HG02852 (cell line): Measurements from ENCODE around the gene PCSK4.
"Not testable (repeated sequence)": the region's sequence is repeated elsewhere in the genome, so short reads cannot be mapped to it uniquely, and the experiment has no call there.

ENCODE experiments used
- ATAC-seq: cut with Tn5 transposase; IDR thresholded peaks from one replicate; pipeline ENCODE4 v1.9.1; 2021; ENCODE audit warnings: mild to moderate bottlenecking, moderate library complexity; ENCODE audit not compliant: unreplicated experiment

Gene PCSK4

GRCh38 chr19:1489463-1490310, 463 bp downstream of the PCSK4 start:
- no peak for ATAC-seq

DNA sequence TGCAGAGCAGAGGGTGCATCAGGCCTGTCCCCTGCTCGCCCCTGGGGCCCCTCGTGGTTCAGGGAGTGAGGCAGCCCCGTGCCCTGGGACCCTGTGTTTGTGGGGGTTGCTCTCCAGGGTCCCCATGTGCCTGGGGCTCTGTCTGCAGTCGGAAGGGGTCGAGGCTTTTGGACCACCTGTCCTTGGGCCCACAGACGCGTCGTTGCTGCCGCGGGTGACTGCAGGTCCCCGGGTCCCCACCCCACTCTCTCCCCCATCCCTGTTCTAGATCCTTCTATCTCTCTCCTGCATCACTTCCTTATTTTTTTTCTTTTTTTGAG, 1.9 kb downstream of the PCSK4 start:
- ATAC-seq, result no peak

DNA sequence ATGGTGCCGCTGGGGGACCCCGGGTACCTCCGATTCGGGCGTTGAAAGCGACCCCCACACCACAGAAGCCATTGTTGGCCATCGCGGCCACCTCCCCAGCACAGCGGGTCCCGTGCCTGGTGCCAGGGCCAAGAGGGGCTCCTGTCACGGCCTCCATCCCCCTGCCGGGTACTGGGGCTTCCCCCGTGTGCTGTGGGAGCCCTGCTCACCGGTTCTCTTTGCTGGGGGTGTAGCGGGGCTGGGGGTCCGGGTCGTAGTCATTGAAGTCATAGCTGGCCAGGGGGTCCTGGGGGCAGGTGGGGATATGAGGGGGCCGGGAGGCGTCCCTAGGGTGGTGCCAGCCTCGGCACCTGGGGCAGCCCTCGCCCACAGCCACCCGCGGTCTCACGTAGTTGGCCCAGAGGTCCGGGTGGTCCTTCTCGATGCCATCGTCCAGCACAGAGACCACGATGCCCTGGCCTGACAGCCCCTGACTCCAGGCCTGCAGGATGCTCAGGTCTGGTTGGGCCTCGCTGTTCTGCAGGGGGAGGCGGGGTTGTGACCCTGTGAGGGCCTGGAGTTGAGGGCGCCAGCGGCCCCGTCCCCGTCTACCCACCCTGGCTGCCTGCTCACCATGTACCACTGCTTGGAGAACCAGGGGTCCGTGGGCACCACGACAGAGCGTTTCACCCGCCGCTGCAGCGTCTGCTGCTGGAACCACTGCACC, 2.4 kb downstream of the PCSK4 start:
- ATAC-seq, result no peak

GRCh38 chr19:1486720-1487575, 3.2 kb downstream of the PCSK4 start:
- ATAC-seq, result no peak

DNA sequence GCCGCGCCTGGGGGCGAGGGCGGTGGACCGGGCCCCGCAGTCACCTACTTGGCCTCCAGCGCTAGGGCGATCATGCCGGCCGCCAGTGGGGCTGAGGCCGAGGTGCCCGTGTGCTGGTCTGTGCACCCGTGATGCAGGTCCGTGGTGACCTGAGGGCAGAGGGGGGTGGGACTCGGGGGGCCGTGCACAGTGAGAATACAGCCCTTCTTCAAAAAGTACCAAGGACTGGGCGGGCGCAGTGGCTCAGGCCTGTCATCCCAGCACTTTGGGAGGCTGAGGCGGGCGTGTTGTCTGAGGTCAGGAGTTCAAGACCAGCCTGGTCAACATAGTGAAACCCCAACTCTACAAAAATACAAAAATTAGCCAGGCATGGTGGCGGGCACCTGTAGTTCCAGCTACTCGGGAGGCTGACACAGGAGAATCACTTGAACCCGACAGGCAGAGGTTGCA, 6.1 kb downstream of the PCSK4 start:
- ATAC-seq, result no peak

GRCh38 chr19:1483131-1483978, 6.8 kb downstream of the PCSK4 start:
- ATAC-seq, result no peak

GRCh38 chr19:1482361-1483130, 7.6 kb downstream of the PCSK4 start:
- no peak for ATAC-seq

- no peak for ATAC-seq
These were observed 8.2 kb downstream of the PCSK4 start for GRCh38 chr19:1481893-1482360.

- no peak for ATAC-seq
These were observed 8.8 kb downstream of the PCSK4 start for GRCh38 chr19:1481224-1481892.

GRCh38 chr19:1478934-1479707, 11.0 kb downstream of the PCSK4 start, which contains the start of gene C19orf25:
Gene C19orf25 (minus strand): TSS chr19:1479215. CDS start chr19:1478903, 312 bp downstream.
- ATAC-seq, result peak; percentile 81

DNA sequence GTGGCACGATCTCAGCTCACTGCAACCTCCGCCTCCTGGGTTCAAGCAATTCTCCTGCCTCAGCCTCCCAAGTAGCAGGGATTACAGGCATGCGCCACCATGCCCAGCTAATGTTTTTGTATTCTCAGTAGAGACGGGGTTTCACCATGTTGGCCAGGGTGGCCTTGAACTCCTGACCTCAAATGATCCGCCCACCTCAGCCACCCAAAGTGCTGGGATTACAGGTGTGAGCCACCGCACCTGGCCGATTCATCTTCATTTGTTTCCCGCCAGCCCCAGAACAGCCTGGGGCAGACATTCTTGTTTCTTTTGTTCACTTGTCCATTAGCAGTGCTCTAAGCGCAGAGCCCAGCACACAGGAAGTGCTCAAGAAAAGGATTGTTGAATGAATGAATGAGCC, 13.1 kb downstream of the PCSK4 start:
- not testable (repeated sequence) for ATAC-seq

- no peak for ATAC-seq
These were observed 14.3 kb downstream of the PCSK4 start for GRCh38 chr19:1475751-1476437.

DNA sequence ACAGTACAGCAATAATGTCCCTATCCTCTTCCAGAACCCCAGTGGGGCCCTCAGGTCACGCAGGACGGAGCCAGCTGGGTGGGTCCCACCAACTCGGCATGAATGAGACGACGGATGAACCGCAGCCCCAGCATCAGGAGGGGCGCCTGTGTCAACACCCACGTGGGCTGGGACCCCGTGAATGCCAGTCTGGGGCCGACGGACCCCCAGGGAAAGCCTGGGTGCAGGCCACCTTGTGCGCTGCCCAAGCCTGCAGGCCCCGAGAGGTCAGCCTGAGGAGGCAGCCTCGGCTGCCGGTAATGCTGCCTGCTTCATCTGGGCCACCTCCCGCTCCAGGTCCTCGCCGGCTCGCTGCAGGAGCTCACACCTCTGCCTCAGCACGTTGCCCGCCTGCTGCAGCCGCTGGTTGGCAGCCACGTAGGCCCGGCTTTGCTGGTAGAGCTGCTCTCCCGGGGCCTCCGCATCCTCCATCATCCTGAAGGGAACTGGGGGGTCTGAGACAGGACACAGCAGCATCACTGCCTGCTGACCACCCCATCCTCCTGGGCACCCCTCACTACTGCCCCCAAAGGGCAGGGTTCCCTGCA, 15.3 kb downstream of the PCSK4 start:
- ATAC-seq, result no peak

DNA sequence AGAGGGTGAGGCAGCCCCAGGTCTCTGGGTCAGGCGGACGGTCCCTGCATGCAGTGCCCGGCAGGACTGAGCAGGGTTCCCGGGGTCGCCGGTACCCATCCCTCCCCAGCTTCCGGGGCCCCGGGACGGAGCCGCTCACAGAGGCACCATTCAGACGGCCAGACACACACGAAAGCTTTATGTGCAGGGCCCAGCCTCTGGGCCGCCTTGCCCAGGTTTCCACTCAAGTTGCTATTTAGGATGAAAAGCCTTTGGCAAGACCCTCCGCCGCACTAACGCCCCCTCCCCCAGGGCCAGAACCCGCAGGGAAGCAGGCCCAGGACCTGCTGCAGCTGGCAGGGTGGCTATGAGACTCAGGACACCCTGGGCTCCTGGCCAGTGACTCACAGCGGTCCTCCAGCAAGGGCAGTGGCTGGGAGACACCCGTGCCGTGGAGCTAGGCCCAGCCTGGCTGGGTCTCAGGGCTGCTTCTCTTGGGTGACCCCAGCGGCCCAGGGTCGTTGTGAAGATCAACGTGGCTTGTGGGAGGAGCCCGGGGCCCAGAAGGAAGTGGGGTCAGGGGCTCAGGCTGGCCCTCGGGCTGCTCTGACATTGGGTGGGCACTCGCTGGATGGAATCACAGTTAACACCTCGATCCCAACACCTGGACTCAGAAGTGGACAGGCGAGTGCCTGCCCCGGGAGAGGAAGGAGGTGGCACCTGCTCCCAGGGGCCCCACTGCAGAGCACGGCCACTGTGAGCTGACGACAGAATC, 16.0 kb downstream of the PCSK4 start:
- ATAC-seq, result no peak

DNA sequence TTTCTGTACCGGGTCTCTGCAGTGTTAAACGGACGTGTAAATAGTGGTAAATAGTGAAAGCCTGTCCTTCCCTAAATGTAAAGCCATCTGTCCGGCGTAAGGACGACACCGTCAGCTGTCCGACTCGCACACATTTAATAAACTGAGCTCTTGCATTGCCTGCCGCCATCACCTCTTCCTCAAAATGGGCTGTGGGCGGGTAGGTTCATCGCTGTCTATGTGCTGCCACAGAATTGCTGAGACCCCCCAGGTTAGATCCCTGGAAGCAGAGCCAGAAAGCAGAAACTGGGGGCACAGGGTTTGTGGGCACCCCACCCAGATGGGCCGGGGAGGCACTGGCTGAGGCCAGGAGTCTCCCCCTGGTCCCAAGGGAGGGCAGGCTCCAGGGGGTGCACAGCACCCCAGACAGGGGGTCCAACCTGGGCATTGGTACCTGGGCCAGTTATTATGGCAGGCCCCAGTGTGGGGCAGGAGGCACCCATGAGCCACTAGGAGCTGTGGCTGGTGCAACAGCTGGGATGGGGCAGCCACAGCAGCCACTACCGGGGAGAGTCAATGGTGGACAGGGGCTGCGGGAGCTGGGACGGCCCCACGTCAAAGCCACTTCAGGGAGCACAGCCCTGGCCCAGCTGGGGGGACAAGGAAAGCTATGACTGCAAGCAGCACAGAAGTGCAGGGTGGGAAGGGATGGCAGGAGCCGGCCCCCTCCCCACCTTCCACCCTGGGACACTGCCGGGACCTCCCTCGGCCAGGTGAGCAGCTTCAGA, 16.9 kb downstream of the PCSK4 start:
- ATAC-seq, result no peak
